IMR-90 (cell line): Measurements from ENCODE around the gene CHD3. TPM values are rescaled to one million over a fixed set of nuclear protein-coding genes. Genes with fewer than 3 reads are reported as not detected.

Source experiments
- ATAC-seq: fragments of 200-7000 bp; cut with Tn5 transposase; 2 replicates; pipeline ENCODE4 v1.9.1; 2020; ENCODE audit warnings: low read depth, mild to moderate bottlenecking, moderate library complexity
- BruUV-seq: library from RNA; stranded (reverse); fragments of 400-500 nt; replicated peaks from 2 replicates; lab custom pipeline; 2021; lab: Mats Ljungman, UMichigan
- CTCF ChIA-PET: fragments of 300-600 bp; formaldehyde crosslinking; extraction: SDS; loops from one replicate; lab custom pipeline; 2021; ENCODE audit warnings: antibody characterized with exemption; lab: Yijun Ruan, JAX
- POLR2A ChIA-PET: fragments of 300-600 bp; sonication (Branson Sonifier 250); formaldehyde crosslinking; loops from one replicate; lab custom pipeline; 2022; ENCODE audit warnings: antibody characterized with exemption; ENCODE audit not compliant: unreplicated experiment; lab: Charles Lee
- DNase-seq: peaks from one replicate; pipeline ENCODE4 v3.0.0; 2013
- H2AFZ ChIP-seq: replicated peaks from 2 replicates; pipeline ENCODE3; 2013; ENCODE audit warnings: low read length, mild to moderate bottlenecking; ENCODE audit not compliant: poor library complexity
- H2AK5ac ChIP-seq: 2 replicates; pipeline ENCODE4 v1.6.1; 2013; ENCODE audit warnings: low read depth, low read length, inconsistent platforms
- H2AK9ac ChIP-seq: replicated peaks from 2 replicates; pipeline ENCODE3; 2013; ENCODE audit warnings: mild to moderate bottlenecking, low read depth, low read length, moderate library complexity; ENCODE audit not compliant: poor library complexity
- H2BK120ac ChIP-seq: 2 replicates; pipeline ENCODE4 v1.6.1; 2013; ENCODE audit warnings: low read depth, low read length, inconsistent platforms
- H2BK15ac ChIP-seq: 3 replicates; pipeline ENCODE4 v1.6.1; 2013; ENCODE audit warnings: low read depth, low read length, inconsistent platforms
- H2BK20ac ChIP-seq: 2 replicates; pipeline ENCODE4 v1.6.1; 2013; ENCODE audit warnings: low read depth, mild to moderate bottlenecking, inconsistent platforms, low read length, moderate library complexity
- H2BK5ac ChIP-seq: 2 replicates; pipeline ENCODE4 v1.6.1; 2013; ENCODE audit warnings: mild to moderate bottlenecking, low read depth, low read length, inconsistent platforms; ENCODE audit not compliant: poor library complexity, severe bottlenecking
- H3K14ac ChIP-seq: replicated peaks from 2 replicates; pipeline ENCODE4 v1.6.1; 2013; ENCODE audit warnings: low read depth, low read length, inconsistent platforms
- H3K18ac ChIP-seq: 2 replicates; pipeline ENCODE4 v1.6.1; 2013; ENCODE audit warnings: low read depth, low read length, control low read depth
- H3K23ac ChIP-seq: 2 replicates; pipeline ENCODE4 v1.6.1; 2013; ENCODE audit warnings: low read depth, low read length, inconsistent platforms
- H3K27ac ChIP-seq: 2 replicates; pipeline ENCODE4 v1.5.1; 2013; ENCODE audit warnings: mild to moderate bottlenecking, control low read depth, low read length; ENCODE audit not compliant: insufficient read depth
- H3K27me3 ChIP-seq: 2 replicates; pipeline ENCODE4 v1.6.1; 2013; ENCODE audit warnings: low read length; ENCODE audit not compliant: control insufficient read depth, insufficient read depth
- H3K36me3 ChIP-seq: 2 replicates; pipeline ENCODE4 v1.6.1; 2013; ENCODE audit warnings: low read length, mixed read lengths; ENCODE audit not compliant: control insufficient read depth, insufficient read depth
- H3K4ac ChIP-seq: 2 replicates; pipeline ENCODE4 v1.6.1; 2013; ENCODE audit warnings: low read depth, low read length, inconsistent platforms
- H3K4me1 ChIP-seq: 2 replicates; pipeline ENCODE4 v1.6.1; 2013; ENCODE audit warnings: low read length, mixed read lengths; ENCODE audit not compliant: control insufficient read depth, insufficient read depth
- H3K4me2 ChIP-seq: 2 replicates; pipeline ENCODE4 v1.6.1; 2013; ENCODE audit warnings: low read depth, mild to moderate bottlenecking, control low read depth, low read length, moderate library complexity
- H3K4me3 ChIP-seq: 2 replicates; pipeline ENCODE4 v1.5.1; 2013; ENCODE audit warnings: low read depth, mild to moderate bottlenecking, control low read depth, low read length, moderate library complexity; ENCODE audit not compliant: insufficient read depth
- H3K56ac ChIP-seq: 2 replicates; pipeline ENCODE4 v1.6.1; 2013; ENCODE audit warnings: low read length, inconsistent platforms; ENCODE audit not compliant: insufficient read depth; ENCODE audit errors: extremely low read depth
- H3K79me1 ChIP-seq, 2 experiments: 2 replicates each; pipeline ENCODE4 v1.6.1; 2013; ENCODE audit warnings: low read length in 2 of 2, inconsistent platforms in 1 of 2, low read depth in 1 of 2
- H3K9ac ChIP-seq: 2 replicates; pipeline ENCODE4 v1.6.1; 2013; ENCODE audit warnings: low read depth, low read length, control low read depth
- H3K9me1 ChIP-seq: 2 replicates; pipeline ENCODE4 v1.6.1; 2013; ENCODE audit warnings: low read length, inconsistent platforms; ENCODE audit not compliant: insufficient read depth
- H3K9me3 ChIP-seq: 2 replicates; pipeline ENCODE4 v1.6.1; 2013; ENCODE audit warnings: low read length; ENCODE audit not compliant: control insufficient read depth, insufficient read depth
- H4K20me1 ChIP-seq: 2 replicates; pipeline ENCODE4 v1.6.1; 2013; ENCODE audit warnings: low read length, inconsistent platforms; ENCODE audit not compliant: insufficient read depth
- H4K5ac ChIP-seq: 2 replicates; pipeline ENCODE4 v1.6.1; 2013; ENCODE audit warnings: mild to moderate bottlenecking, low read depth, low read length, control low read depth
- H4K8ac ChIP-seq, 2 experiments: 2 replicates each; pipeline ENCODE4 v1.6.1; 2013; ENCODE audit warnings: low read depth in 2 of 2, low read length in 2 of 2, control low read depth in 1 of 2, inconsistent platforms in 1 of 2
- H4K91ac ChIP-seq: 2 replicates; pipeline ENCODE4 v1.6.1; 2013; ENCODE audit warnings: low read depth, low read length, inconsistent platforms; ENCODE audit not compliant: insufficient read depth
- BHLHE40 ChIP-seq: fragments of 150-350 bp; IDR thresholded peaks from 2 replicates; pipeline ENCODE4 v1.6.1; 2016; ENCODE audit warnings: mild to moderate bottlenecking, low read depth, low read length
- CEBPB ChIP-seq: IDR thresholded peaks from 2 replicates; pipeline ENCODE4 v1.6.1; 2012; ENCODE audit warnings: low read depth, low read length, improper control_type of control experiment
- CHD1 ChIP-seq: IDR thresholded peaks from 2 replicates; pipeline ENCODE4 v1.6.1; 2012; ENCODE audit warnings: low read depth, low read length, improper control_type of control experiment
- FOS ChIP-seq: fragments of 150-350 bp; IDR thresholded peaks from 2 replicates; pipeline ENCODE4 v1.6.1; 2016; ENCODE audit warnings: low read depth, low read length
- MAFK ChIP-seq: IDR thresholded peaks from 2 replicates; pipeline ENCODE4 v1.6.1; 2012; ENCODE audit warnings: low read depth, low read length, improper control_type of control experiment
- MAZ ChIP-seq: IDR thresholded peaks from 2 replicates; pipeline ENCODE4 v1.6.1; 2012; ENCODE audit warnings: low read depth, mild to moderate bottlenecking, low read length, improper control_type of control experiment, moderate library complexity, borderline replicate concordance
- MXI1 ChIP-seq: IDR thresholded peaks from 2 replicates; pipeline ENCODE4 v1.6.1; 2012; ENCODE audit warnings: low read depth, mild to moderate bottlenecking, low read length, moderate library complexity, borderline replicate concordance
- NFE2L2 ChIP-seq: fragments of 150-350 bp; IDR thresholded peaks from 2 replicates; pipeline ENCODE4 v1.6.1; 2016; ENCODE audit warnings: low read depth, mild to moderate bottlenecking, low read length
- POLR2A ChIP-seq: IDR thresholded peaks from 2 replicates; pipeline ENCODE4 v1.6.1; 2012; ENCODE audit warnings: mild to moderate bottlenecking, low read depth, low read length
- RAD21 ChIP-seq: IDR thresholded peaks from 2 replicates; pipeline ENCODE4 v1.6.1; 2012; ENCODE audit warnings: low read length, improper control_type of control experiment
- RCOR1 ChIP-seq: IDR thresholded peaks from 2 replicates; pipeline ENCODE4 v1.6.1; 2012; ENCODE audit warnings: mild to moderate bottlenecking, low read length, improper control_type of control experiment; ENCODE audit not compliant: insufficient replicate concordance
- RFX5 ChIP-seq: IDR thresholded peaks from 2 replicates; pipeline ENCODE4 v1.8.0; 2012; ENCODE audit warnings: low read depth, mild to moderate bottlenecking, low read length, moderate library complexity
- SMC3 ChIP-seq: fragments of 150-350 bp; IDR thresholded peaks from 2 replicates; pipeline ENCODE4 v1.6.1; 2016; ENCODE audit warnings: low read depth, mild to moderate bottlenecking, antibody characterized with exemption, low read length, moderate library complexity
- WGBS, 2 experiments: methylation state at CpG; one replicate each; pipeline versions ENCODE4 v1.1.5 to v1.1.7; 2013; ENCODE audit warnings: missing lambda C conversion rate in 2 of 2; ENCODE audit not compliant: insufficient read length in 1 of 2; ENCODE audit errors: extremely low coverage in 2 of 2; 5-methylcytosine and 5-hydroxymethylcytosine counted together
- dilution Hi-C: fragments of 300-500 bp; cut with HindIII; formaldehyde crosslinking; loops from one replicate; pipeline ENCODE4 v1.14.3; 2018; ENCODE audit warnings: low sequenced_read_pairs; ENCODE audit not compliant: unreplicated experiment
- in situ Hi-C: fragments of 300-500 bp; cut with MboI; formaldehyde crosslinking; loops from 3 replicates; pipeline ENCODE4 v1.14.3; 2019; ENCODE audit warnings: low sequenced_read_pairs, inconsistent platforms, mixed read lengths
- intact Hi-C: fragments of 100-400 bp; cut with micrococcal nuclease; formaldehyde crosslinking; loops from 2 replicates; pipeline ENCODE4 v1.10.0; 2022
- polyA plus RNA-seq, 3 experiments: library from polyadenylated mRNA; depleted of rRNA; stranded (reverse); fragments of >200 nt; gene quantifications; 2 replicates each; pipeline ENCODE4 v1.2.3, GENCODE V29; 2012; ENCODE audit warnings: low replicate concordance in 1 of 3
- total RNA-seq: library from RNA; depleted of rRNA; stranded (reverse); fragments of >200 nt; gene quantifications from 2 replicates; pipeline ENCODE4 v1.2.3, GENCODE V29; 2012
- TF ChIP-seq, protein P1 (sequence below): fragments of 150-350 bp; IDR thresholded peaks from 2 replicates; pipeline ENCODE4 v1.6.1; 2016; ENCODE audit warnings: low read depth, mild to moderate bottlenecking, low read length, moderate library complexity, borderline replicate concordance
- TF ChIP-seq, protein P2 (sequence below): conservative IDR thresholded peaks from 2 replicates; pipeline ENCODE4 v1.5.1; 2012; ENCODE audit warnings: mild to moderate bottlenecking, low read depth, low read length, improper control_type of control experiment
- TF ChIP-seq, protein P3 (sequence below): fragments of 150-350 bp; IDR thresholded peaks from 2 replicates; pipeline ENCODE4 v1.6.1; 2017; ENCODE audit warnings: mild to moderate bottlenecking, antibody characterized with exemption, low read length, low read depth

CHD3 gene
- total and polyA plus RNA-seq, 2 of the 4 experiments (the other 2 are of a cell fraction), result 65.4 to 78.1 TPM

DNA sequence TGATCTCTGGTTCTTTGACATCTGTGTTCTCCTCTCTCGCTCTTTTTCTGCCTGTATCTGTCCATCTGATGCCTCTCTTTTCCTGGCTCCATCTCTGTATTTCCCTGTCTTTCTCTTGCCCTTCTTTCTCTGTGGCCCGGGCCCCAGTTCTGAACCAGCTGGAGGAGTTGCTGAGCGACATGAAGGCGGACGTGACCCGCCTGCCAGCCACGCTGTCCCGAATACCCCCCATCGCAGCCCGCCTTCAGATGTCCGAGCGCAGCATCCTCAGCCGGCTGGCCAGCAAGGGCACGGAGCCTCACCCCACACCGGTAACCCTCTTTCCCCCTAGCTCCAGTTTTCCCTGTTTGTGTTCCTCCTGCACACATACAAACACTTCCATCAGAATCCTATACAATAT is 21.7 kb downstream of the CHD3 start:
- H2AK5ac ChIP-seq, result no peak overlapping the region
- H3K27ac ChIP-seq, result no peak overlapping the region
- CTCF ChIA-PET, result interaction anchor here (1.2 kb wide), 1 partner anchor 9 kb away, joined by 3 read pairs; no protein-coding TSS in a partner anchor
- TF ChIP-seq NFE2L2 (no peak), BHLHE40 (no peak), RFX5 (no peak), SMC3 (no peak), MAFK (no peak), RAD21 (no peak), RCOR1 (no peak), CEBPB (no peak), MXI1 (no peak), POLR2A (no peak), MAZ (no peak), CHD1 (no peak), FOS (no peak)
- TF ChIP-seq, protein P1, sequence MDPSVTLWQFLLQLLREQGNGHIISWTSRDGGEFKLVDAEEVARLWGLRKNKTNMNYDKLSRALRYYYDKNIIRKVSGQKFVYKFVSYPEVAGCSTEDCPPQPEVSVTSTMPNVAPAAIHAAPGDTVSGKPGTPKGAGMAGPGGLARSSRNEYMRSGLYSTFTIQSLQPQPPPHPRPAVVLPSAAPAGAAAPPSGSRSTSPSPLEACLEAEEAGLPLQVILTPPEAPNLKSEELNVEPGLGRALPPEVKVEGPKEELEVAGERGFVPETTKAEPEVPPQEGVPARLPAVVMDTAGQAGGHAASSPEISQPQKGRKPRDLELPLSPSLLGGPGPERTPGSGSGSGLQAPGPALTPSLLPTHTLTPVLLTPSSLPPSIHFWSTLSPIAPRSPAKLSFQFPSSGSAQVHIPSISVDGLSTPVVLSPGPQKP, result no peak
- TF ChIP-seq, protein P2, sequence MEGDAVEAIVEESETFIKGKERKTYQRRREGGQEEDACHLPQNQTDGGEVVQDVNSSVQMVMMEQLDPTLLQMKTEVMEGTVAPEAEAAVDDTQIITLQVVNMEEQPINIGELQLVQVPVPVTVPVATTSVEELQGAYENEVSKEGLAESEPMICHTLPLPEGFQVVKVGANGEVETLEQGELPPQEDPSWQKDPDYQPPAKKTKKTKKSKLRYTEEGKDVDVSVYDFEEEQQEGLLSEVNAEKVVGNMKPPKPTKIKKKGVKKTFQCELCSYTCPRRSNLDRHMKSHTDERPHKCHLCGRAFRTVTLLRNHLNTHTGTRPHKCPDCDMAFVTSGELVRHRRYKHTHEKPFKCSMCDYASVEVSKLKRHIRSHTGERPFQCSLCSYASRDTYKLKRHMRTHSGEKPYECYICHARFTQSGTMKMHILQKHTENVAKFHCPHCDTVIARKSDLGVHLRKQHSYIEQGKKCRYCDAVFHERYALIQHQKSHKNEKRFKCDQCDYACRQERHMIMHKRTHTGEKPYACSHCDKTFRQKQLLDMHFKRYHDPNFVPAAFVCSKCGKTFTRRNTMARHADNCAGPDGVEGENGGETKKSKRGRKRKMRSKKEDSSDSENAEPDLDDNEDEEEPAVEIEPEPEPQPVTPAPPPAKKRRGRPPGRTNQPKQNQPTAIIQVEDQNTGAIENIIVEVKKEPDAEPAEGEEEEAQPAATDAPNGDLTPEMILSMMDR, result no peak
- TF ChIP-seq, protein P3, sequence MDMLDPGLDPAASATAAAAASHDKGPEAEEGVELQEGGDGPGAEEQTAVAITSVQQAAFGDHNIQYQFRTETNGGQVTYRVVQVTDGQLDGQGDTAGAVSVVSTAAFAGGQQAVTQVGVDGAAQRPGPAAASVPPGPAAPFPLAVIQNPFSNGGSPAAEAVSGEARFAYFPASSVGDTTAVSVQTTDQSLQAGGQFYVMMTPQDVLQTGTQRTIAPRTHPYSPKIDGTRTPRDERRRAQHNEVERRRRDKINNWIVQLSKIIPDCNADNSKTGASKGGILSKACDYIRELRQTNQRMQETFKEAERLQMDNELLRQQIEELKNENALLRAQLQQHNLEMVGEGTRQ, result no peak
- no peak overlapping the region for H3K14ac ChIP-seq
- no peak for DNase-seq
- H3K4me3 ChIP-seq, result no peak overlapping the region
- no peaks in the 10 kb centered on the region for H3K27me3 ChIP-seq
- H4K91ac ChIP-seq, result no peak overlapping the region
- peaks cover 2% of the 10 kb centered on the region; the same call in 1 of the 2 replicates for H4K20me1 ChIP-seq
- no peak overlapping the region for H2BK120ac ChIP-seq
- no peak overlapping the region for H3K4me2 ChIP-seq
- H3K18ac ChIP-seq, result no peak overlapping the region
- H4K5ac ChIP-seq, result no peak overlapping the region
- no peak overlapping the region for H4K8ac ChIP-seq
- no TSS peak for BruUV-seq
- H3K23ac ChIP-seq, result no peak overlapping the region
- H2AK9ac ChIP-seq, result no peak overlapping the region
- POLR2A ChIA-PET, result interaction anchor here (0.6 kb wide), 1 partner anchor 26 kb away, joined by 5 read pairs; no protein-coding TSS in a partner anchor
- H2BK20ac ChIP-seq, result no peak overlapping the region
- H3K9ac ChIP-seq, result no peak overlapping the region
- no peak overlapping the region for H3K4ac ChIP-seq
- 94% methylated on average over 11 of the region's 15 CpGs; no CpG with 5 or more reads in 1 of the 2 experiments for WGBS, 2 experiments
- in situ Hi-C loops (loop anchor here (5.0 to 10.0 kb wide), 2 partner anchors 77 to 135 kb away; no protein-coding TSS in a partner anchor), intact Hi-C loops (no loop called here), dilution Hi-C loops (no loop called here)
- no peak overlapping the region for H3K56ac ChIP-seq
- H2BK15ac ChIP-seq, result no peak overlapping the region
- no peak overlapping the region for H2BK5ac ChIP-seq
- H3K79me1 ChIP-seq, result no peaks in the 10 kb centered on the region; a peak in 1 of 4 replicates
- H3K9me3 ChIP-seq, result no peaks in the 10 kb centered on the region
- peaks cover 2% of the 10 kb centered on the region; the same call in 1 of the 2 replicates for H3K4me1 ChIP-seq
- no peak for ATAC-seq
- H3K9me1 ChIP-seq, result no peaks in the 10 kb centered on the region
- H2AFZ ChIP-seq, result no peak overlapping the region
- H3K36me3 ChIP-seq, result peaks cover 67% of the 10 kb centered on the region
